Fibroblast of pulmonary artery (primary cell): ENCODE data around the gene FEM1C.

ENCODE experiments used
- DNase-seq: peaks from one replicate; pipeline ENCODE4 v3.0.0-alpha.2; 2010; ENCODE audit warnings: low read depth
- H3K4me3 ChIP-seq: replicated peaks from 2 replicates; pipeline ENCODE4 v1.5.1; 2011; ENCODE audit warnings: low read depth, mild to moderate bottlenecking, control low read depth, low read length, moderate library complexity
- TF ChIP-seq, protein P1 (sequence below): IDR thresholded peaks from 2 replicates; pipeline ENCODE4 v1.5.1; 2011; ENCODE audit warnings: mild to moderate bottlenecking, control low read depth, low read length, inconsistent platforms; ENCODE audit errors: missing control alignments

The FEM1C gene, protein sequence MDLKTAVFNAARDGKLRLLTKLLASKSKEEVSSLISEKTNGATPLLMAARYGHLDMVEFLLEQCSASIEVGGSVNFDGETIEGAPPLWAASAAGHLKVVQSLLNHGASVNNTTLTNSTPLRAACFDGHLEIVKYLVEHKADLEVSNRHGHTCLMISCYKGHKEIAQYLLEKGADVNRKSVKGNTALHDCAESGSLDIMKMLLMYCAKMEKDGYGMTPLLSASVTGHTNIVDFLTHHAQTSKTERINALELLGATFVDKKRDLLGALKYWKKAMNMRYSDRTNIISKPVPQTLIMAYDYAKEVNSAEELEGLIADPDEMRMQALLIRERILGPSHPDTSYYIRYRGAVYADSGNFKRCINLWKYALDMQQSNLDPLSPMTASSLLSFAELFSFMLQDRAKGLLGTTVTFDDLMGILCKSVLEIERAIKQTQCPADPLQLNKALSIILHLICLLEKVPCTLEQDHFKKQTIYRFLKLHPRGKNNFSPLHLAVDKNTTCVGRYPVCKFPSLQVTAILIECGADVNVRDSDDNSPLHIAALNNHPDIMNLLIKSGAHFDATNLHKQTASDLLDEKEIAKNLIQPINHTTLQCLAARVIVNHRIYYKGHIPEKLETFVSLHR

DNA sequence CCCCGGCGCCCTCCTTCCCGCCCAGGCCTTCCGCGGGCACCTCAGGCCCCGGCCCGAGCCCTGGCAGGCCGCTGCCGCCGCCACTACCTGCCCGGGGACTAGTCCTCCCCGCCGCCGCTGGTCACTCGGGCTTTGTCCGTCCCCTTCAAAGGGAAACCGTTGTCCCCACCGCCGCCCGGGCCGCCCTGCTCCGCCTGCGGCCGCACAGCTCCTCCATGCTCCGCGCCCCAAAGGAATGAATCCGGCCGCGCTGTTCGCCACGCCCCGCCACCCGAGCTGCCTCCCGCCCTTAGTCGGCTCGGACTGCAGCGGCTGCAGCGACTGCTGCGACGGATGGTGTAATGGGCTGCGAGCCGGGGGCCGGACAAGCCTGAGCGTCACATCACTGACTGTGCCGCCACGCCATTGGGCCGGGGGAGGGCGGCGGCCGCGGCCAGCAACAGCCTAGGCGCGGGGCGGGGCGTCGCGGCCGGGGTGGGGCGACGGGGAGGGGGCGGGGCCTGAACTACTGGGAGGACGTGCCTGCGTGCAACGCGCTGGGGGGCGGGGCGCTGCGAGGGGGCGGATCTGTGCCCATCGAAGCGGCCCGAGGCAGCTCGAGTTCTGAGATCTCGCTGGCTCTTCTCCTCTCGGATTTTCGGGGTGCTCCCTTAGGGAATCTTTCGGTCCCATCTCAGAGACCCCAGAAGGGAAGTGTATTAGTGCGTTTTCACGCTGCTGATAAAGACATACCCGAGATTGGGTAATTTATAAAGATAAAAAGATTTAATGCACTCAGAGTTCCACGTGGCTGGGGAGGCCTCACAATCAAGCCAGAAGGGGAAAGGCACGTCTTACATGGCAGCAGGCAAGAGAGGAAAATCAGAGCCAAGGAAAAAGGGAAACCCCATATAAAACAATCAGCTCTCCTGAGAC lies at the start of gene FEM1C:
Gene FEM1C, minus strand, starts transcription at position 340 of the 915 bp plus-strand sequence. CDS start 1,282 bp downstream, outside the sequence.
- TF ChIP-seq, protein P1, sequence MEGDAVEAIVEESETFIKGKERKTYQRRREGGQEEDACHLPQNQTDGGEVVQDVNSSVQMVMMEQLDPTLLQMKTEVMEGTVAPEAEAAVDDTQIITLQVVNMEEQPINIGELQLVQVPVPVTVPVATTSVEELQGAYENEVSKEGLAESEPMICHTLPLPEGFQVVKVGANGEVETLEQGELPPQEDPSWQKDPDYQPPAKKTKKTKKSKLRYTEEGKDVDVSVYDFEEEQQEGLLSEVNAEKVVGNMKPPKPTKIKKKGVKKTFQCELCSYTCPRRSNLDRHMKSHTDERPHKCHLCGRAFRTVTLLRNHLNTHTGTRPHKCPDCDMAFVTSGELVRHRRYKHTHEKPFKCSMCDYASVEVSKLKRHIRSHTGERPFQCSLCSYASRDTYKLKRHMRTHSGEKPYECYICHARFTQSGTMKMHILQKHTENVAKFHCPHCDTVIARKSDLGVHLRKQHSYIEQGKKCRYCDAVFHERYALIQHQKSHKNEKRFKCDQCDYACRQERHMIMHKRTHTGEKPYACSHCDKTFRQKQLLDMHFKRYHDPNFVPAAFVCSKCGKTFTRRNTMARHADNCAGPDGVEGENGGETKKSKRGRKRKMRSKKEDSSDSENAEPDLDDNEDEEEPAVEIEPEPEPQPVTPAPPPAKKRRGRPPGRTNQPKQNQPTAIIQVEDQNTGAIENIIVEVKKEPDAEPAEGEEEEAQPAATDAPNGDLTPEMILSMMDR, result no peak
- peak within 1 kb of the TSS; percentile 92 for H3K4me3 ChIP-seq
- DNase-seq, result peak; percentile 98

DNA sequence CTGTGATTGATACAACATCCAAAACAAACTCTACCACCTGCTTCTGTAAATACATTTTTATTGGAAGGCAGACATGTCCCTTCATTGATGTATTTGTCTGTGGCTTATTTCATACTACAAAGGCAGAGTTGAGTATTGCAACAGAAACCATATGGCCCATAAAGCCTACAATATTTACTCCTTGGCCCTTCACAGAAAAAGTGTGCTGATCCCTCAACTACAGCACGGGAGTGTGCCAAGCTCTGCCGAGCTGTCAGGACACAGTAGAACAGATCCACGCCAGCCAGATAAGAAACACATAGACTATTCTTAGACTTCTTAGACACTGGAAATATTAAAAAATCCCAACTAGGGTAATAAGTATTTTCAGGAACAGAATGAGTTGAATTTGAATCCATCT lies 44.5 kb upstream of the FEM1C start:
- DNase-seq, result no peak
- no peak overlapping the region for H3K4me3 ChIP-seq
- TF ChIP-seq, protein P1, result no peak

DNA sequence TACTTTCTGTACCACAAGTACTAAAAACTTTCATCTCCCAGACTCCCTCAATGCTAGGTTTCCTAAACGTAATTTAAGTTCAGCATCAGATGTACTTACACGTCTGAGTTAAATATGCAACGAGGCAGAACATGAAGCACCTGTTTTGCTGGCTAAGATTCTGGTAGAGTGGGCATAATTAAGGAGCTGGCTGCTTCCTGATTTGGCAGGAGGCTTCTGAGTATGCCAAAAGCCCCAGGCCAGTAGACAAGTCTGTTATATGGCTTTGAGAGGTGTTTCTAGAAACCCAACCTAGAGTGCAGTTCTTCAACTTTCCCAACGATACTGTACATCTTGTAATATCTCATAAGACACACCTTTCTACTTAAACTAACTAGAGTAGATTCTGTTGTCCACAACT lies 44.1 kb upstream of the FEM1C start:
- DNase-seq, result no peak
- H3K4me3 ChIP-seq, result no peak overlapping the region
- TF ChIP-seq, protein P1, result no peak

DNA sequence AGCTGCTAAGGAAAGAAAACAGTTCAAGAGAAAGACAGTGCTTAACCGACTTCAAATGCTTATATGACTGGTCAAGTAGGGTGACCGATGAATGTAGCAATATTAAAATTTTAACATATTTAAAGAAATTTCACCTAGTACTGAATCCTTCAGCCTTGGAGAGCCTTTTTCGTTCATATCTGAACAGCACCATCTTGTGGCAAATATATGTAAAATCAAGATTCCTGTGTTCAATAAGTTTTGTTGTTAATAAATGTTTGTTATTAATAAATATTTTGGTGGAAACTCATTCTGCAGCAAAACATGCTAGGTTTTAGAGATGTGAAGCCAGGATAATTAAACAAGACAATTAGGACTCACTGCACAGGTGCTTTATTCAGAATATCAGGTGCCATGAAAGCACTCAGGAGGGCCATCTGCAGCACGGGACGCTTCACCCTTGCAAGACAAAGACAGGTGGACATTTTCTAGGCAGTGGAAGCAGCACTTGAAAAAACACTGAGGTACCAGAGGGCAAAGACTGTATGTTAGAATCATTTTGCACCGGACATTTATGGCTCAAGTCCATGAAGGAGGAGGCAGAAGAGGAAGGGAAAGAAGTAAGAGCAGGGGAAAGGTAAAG lies 42.1 kb upstream of the FEM1C start:
- DNase-seq, result peak; percentile 64
- no peak overlapping the region for H3K4me3 ChIP-seq
- TF ChIP-seq, protein P1, result peak; percentile 37

DNA sequence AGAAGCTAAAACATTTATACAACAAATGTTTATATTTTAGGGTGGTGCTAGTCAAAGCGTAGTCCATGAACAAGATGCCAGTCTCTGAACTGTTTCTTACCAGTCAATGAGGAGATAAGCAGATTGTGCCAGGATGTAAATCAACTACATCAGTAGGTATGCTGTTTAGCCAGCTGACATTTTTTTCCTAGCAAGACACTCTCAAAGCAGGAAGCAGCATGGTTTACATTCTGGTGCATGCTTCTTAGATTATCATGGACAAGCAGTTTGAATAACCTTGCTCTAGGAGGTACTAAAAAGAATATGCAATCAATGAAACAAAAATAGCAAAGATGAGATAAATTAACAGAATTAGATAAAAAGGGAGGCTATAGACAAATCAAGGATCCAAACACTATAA lies 40.7 kb upstream of the FEM1C start:
- TF ChIP-seq, protein P1, result no peak
- H3K4me3 ChIP-seq, result no peak overlapping the region
- DNase-seq, result no peak

DNA sequence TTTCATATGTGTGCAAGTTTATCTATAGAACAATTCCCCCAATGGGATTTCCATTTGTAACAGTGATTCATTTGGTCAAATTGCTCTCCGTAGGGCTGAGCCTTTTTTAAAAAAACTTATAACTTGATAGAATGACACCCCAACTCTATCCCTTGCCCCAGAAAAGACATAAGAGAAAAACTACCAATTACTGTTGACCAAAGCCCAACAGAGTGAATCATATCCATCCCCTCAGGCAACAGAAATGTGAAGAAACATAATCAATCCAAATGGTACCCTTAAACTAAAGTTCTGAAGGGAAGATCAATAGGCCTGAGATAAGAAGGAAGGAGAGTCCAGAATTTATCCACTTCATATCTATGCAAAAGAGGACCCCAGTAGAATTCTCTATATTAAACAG lies 39.9 kb upstream of the FEM1C start:
- no peak for DNase-seq
- H3K4me3 ChIP-seq, result no peak overlapping the region
- TF ChIP-seq, protein P1, result no peak
